Neural cell (in vitro differentiated cells): ENCODE data around the gene ATN1. TPM values are rescaled to one million over a fixed set of nuclear protein-coding genes. Genes with fewer than 3 reads are reported as not detected.

Experiments used
- H2AFZ ChIP-seq: fragments of 200-600, 300-800 bp; sonication (generic), shearing (Covaris generic); 2 replicates; pipeline ENCODE4 v1.6.0; 2014; ENCODE audit warnings: low read depth, mild to moderate bottlenecking, antibody characterized with exemption, low read length, moderate library complexity
- H3F3A ChIP-seq: fragments of 200-600 bp; shearing (Covaris generic); 2 replicates; pipeline ENCODE4 v1.6.1; 2016; ENCODE audit warnings: mild to moderate bottlenecking, moderate library complexity, mixed read lengths, antibody characterized with exemption, low read length; ENCODE audit not compliant: insufficient read depth, poor library complexity, severe bottlenecking
- H3K27ac ChIP-seq: fragments of 200-600, 300-800 bp; sonication (generic), shearing (Covaris generic); 2 replicates; pipeline ENCODE4 v1.5.1; 2014; ENCODE audit warnings: mild to moderate bottlenecking, low read length, moderate library complexity
- H3K27me3 ChIP-seq: fragments of 300-800, 200-600 bp; sonication (generic), shearing (Covaris generic); 2 replicates; pipeline ENCODE4 v1.6.0; 2014; ENCODE audit warnings: mild to moderate bottlenecking, low read depth, low read length, moderate library complexity; ENCODE audit not compliant: insufficient read depth
- H3K36me3 ChIP-seq: fragments of 300-800, 200-600 bp; sonication (generic), shearing (Covaris generic); 2 replicates; pipeline ENCODE4 v1.5.1; 2014; ENCODE audit warnings: mild to moderate bottlenecking, antibody characterized with exemption, low read length, moderate library complexity; ENCODE audit not compliant: insufficient read depth
- H3K4me2 ChIP-seq: fragments of 300-800, 200-600 bp; sonication (generic), shearing (Covaris generic); 2 replicates; pipeline ENCODE4 v1.6.0; 2014; ENCODE audit warnings: mild to moderate bottlenecking, low read length
- H3K4me3 ChIP-seq: fragments of 300-800, 200-600 bp; sonication (generic), shearing (Covaris generic); 2 replicates; pipeline ENCODE4 v1.5.1; 2014; ENCODE audit warnings: mild to moderate bottlenecking, low read length, moderate library complexity
- H3K79me2 ChIP-seq: fragments of 200-600 bp; shearing (Covaris generic); replicated peaks from 2 replicates; pipeline ENCODE4 v1.6.0; 2014; ENCODE audit warnings: mild to moderate bottlenecking, low read length, moderate library complexity; ENCODE audit not compliant: insufficient read depth
- H3K9ac ChIP-seq: fragments of 300-800, 200-600 bp; sonication (generic), shearing (Covaris generic); 2 replicates; pipeline ENCODE4 v1.6.1; 2016; ENCODE audit warnings: mild to moderate bottlenecking, low read length, mixed read lengths
- H3K9me2 ChIP-seq: fragments of 200-600 bp; shearing (Covaris generic); 2 replicates; pipeline ENCODE4 v1.6.1; 2016; ENCODE audit warnings: mild to moderate bottlenecking, low read length, mixed read lengths; ENCODE audit not compliant: insufficient read depth
- H3K9me3 ChIP-seq: fragments of 200-600, 300-800 bp; sonication (generic), shearing (Covaris generic); 2 replicates; pipeline ENCODE4 v1.6.1; 2016; ENCODE audit warnings: mild to moderate bottlenecking, mixed run types, low read length, moderate library complexity, mixed read lengths
- H4K20me1 ChIP-seq: fragments of 200-600 bp; shearing (Covaris generic); 2 replicates; pipeline ENCODE4 v1.6.1; 2016; ENCODE audit warnings: mild to moderate bottlenecking, mixed run types; ENCODE audit not compliant: insufficient read depth
- CTCF ChIP-seq: fragments of 450-650 bp; IDR thresholded peaks from 2 replicates; pipeline ENCODE4 v1.5.1; 2014; ENCODE audit warnings: antibody characterized with exemption, mild to moderate bottlenecking, moderate library complexity; ENCODE audit not compliant: poor library complexity, severe bottlenecking
- EP300 ChIP-seq: fragments of 450-650 bp; conservative IDR thresholded peaks from 2 replicates; pipeline ENCODE4 v1.6.1; 2014; ENCODE audit warnings: antibody characterized with exemption, mild to moderate bottlenecking, moderate library complexity; ENCODE audit not compliant: poor library complexity, severe bottlenecking
- EZH2 ChIP-seq: fragments of 200-600, 300-800 bp; shearing (Covaris generic), sonication (generic); IDR thresholded peaks from 2 replicates; pipeline ENCODE4 v1.6.1; 2014; ENCODE audit warnings: antibody characterized with exemption, low read length, borderline replicate concordance, mild to moderate bottlenecking; ENCODE audit not compliant: insufficient read depth, poor library complexity, severe bottlenecking
- MXI1 ChIP-seq: fragments of 450-650 bp; conservative IDR thresholded peaks from 2 replicates; pipeline ENCODE4 v1.6.1; 2014; ENCODE audit warnings: antibody characterized with exemption, mild to moderate bottlenecking; ENCODE audit not compliant: poor library complexity, severe bottlenecking
- POLR2AphosphoS5 ChIP-seq: IDR thresholded peaks from 2 replicates; pipeline ENCODE4 v1.6.1; 2012
- RAD21 ChIP-seq: fragments of 450-650 bp; conservative IDR thresholded peaks from 2 replicates; pipeline ENCODE4 v1.6.1; 2014; ENCODE audit warnings: antibody characterized with exemption, mild to moderate bottlenecking, moderate library complexity
- REST ChIP-seq: IDR thresholded peaks from 2 replicates; pipeline ENCODE4 v1.6.1; 2012; ENCODE audit warnings: borderline replicate concordance
- SMC3 ChIP-seq: fragments of 450-650 bp; conservative IDR thresholded peaks from 2 replicates; pipeline ENCODE4 v1.6.1; 2014; ENCODE audit warnings: antibody characterized with exemption, mild to moderate bottlenecking, moderate library complexity; ENCODE audit not compliant: poor library complexity
- TAF1 ChIP-seq: IDR thresholded peaks from 2 replicates; pipeline ENCODE4 v1.6.1; 2012; ENCODE audit warnings: low read depth
- polyA plus RNA-seq: library from polyadenylated mRNA; depleted of rRNA; stranded (reverse); fragments of >200 nt; gene quantifications from 2 replicates; pipeline ENCODE4 v1.2.3, GENCODE V29; 2014

Gene ATN1
- polyA plus RNA-seq, 1 donor from 2014 or later: 9.2 TPM

- no peaks in the 10 kb centered on the region for H3K79me2 ChIP-seq
- peak within 1 kb of the TSS; percentile 94 for H3K27ac ChIP-seq
- no peaks in the 10 kb centered on the region for H3K36me3 ChIP-seq
- H4K20me1 ChIP-seq: no peaks in the 10 kb centered on the region
- TF ChIP-seq CTCF (no peak), EZH2 (no peak), POLR2AphosphoS5 (peak; percentile 80), REST (peak; percentile 52), TAF1 (peak; percentile 24), MXI1 (peak; percentile 18), SMC3 (no peak)
- peak within 1 kb of the TSS; percentile 83 for H3K4me3 ChIP-seq
- peak within 1 kb of the TSS; percentile 63 for H3K4me2 ChIP-seq
- H2AFZ ChIP-seq: peak within 1 kb of the TSS; percentile 23
- no peaks in the 10 kb centered on the region for H3K27me3 ChIP-seq
- peak within 1 kb of the TSS; percentile 92 for H3K9ac ChIP-seq
- peaks cover 4% of the 10 kb centered on the region for H3F3A ChIP-seq
- H3K9me2 ChIP-seq: no peaks in the 10 kb centered on the region
- H3K9me3 ChIP-seq: no peaks in the 10 kb centered on the region
Measured at GRCh38 chr12:6943722-6944380, 16.1 kb downstream of the ATN1 start, which contains the start of the genes C12orf57 and RNU7-1. TSS of gene C12orf57 (plus strand) at chr12:6944022. CDS start at chr12:6944122, 100 bp downstream. TSS of gene RNU7-1 (plus strand) at chr12:6943816.

GRCh38 chr12:6944381-6945186 is 16.8 kb downstream of the ATN1 start:
- Histone ChIP-seq H3K79me2 (no peaks in the 10 kb centered on the region), H3K4me3 (peak overlapping the region; percentile 83), H3K27me3 (no peaks in the 10 kb centered on the region), H3K4me2 (peak overlapping the region; percentile 63), H3K36me3 (no peaks in the 10 kb centered on the region), H2AFZ (peak overlapping the region; percentile 23), H3K9me3 (no peaks in the 10 kb centered on the region), H3F3A (peaks cover 4% of the 10 kb centered on the region), H3K9me2 (no peaks in the 10 kb centered on the region), H4K20me1 (no peaks in the 10 kb centered on the region), H3K27ac (peak overlapping the region; percentile 94), H3K9ac (peak overlapping the region; percentile 92)
- TF ChIP-seq TAF1 (no peak), EP300 (no peak), EZH2 (no peak), RAD21 (peak; percentile 90), CTCF (peak; percentile 98), MXI1 (peak; percentile 65), POLR2AphosphoS5 (peak; percentile 80), SMC3 (peak; percentile 93), REST (peak; percentile 60)
